Vagina (tissue), 2 donors: ENCODE measurements around the gene ABCA3. TPM values are rescaled to one million over a fixed set of nuclear protein-coding genes. Genes with fewer than 3 reads are reported as not detected.
A peak's percentile ranks its signal among the peaks of the same experiment; 100 is the strongest.

ENCODE experiments used
- DNase-seq, 2 donors: peaks; one replicate each; pipeline ENCODE4 v3.0.0-alpha.2; 2017; ENCODE audit errors: extremely low spot score in 2 of 2
- H3K27ac ChIP-seq: fragments of 200-600 bp; sonication (generic); one replicate; pipeline ENCODE4 v1.5.1; 2019
- H3K27me3 ChIP-seq: fragments of 200-600 bp; sonication (generic); one replicate; pipeline ENCODE4 v1.5.1; 2019
- H3K36me3 ChIP-seq, 2 donors: fragments of 200-600 bp; sonication (generic); one replicate each; pipeline ENCODE4 v1.5.1; 2017 to 2019
- H3K4me1 ChIP-seq: fragments of 200-600 bp; sonication (generic); one replicate; pipeline ENCODE4 v1.5.1; 2019
- H3K4me3 ChIP-seq, 2 donors: fragments of 200-600 bp; sonication (generic); 1 replicate in 1 of 2; 2 replicates in 1 of 2; pipeline ENCODE4 v1.5.1; 2016 to 2019
- H3K9me3 ChIP-seq: fragments of 200-600 bp; sonication (generic); one replicate; pipeline ENCODE4 v1.5.1; 2019
- CTCF ChIP-seq, 3 experiments: fragments of 450-650 bp in 2 of 3; fragments of 200-600 bp in 1 of 3; sonication (generic) in 1 of 3; IDR thresholded peaks; one replicate each; pipeline ENCODE4 v1.5.1; 2017 to 2019; ENCODE audit warnings: antibody characterized with exemption in 3 of 3, mild to moderate bottlenecking in 2 of 3, moderate library complexity in 2 of 3
- POLR2A ChIP-seq, 2 donors: fragments of 450-650 bp; IDR thresholded peaks; one replicate each; pipeline ENCODE4 v1.6.1; 2017; ENCODE audit warnings: antibody characterized with exemption in 2 of 2, mild to moderate bottlenecking in 2 of 2, moderate library complexity in 2 of 2
- POLR2AphosphoS5 ChIP-seq, 2 donors: sonication (generic); formaldehyde crosslinking; IDR thresholded peaks; one replicate each; pipeline ENCODE4 v1.9.0; 2017; ENCODE audit warnings: antibody characterized with exemption in 2 of 2, mild to moderate bottlenecking in 2 of 2, low read depth in 1 of 2; ENCODE audit not compliant: insufficient read depth in 1 of 2
- intact Hi-C: fragments of 100-400 bp; cut with DNase I; formaldehyde crosslinking; loops from one replicate; pipeline ENCODE4 v1.15.1; 2023
- total RNA-seq: library from RNA; depleted of rRNA; stranded (reverse); fragments of >200 nt; gene quantifications from one replicate; pipeline ENCODE4 v1.2.3, GENCODE V29; 2016

Gene ABCA3
- total RNA-seq, 1 donor from 2014 or later, result 5.4 TPM

DNA sequence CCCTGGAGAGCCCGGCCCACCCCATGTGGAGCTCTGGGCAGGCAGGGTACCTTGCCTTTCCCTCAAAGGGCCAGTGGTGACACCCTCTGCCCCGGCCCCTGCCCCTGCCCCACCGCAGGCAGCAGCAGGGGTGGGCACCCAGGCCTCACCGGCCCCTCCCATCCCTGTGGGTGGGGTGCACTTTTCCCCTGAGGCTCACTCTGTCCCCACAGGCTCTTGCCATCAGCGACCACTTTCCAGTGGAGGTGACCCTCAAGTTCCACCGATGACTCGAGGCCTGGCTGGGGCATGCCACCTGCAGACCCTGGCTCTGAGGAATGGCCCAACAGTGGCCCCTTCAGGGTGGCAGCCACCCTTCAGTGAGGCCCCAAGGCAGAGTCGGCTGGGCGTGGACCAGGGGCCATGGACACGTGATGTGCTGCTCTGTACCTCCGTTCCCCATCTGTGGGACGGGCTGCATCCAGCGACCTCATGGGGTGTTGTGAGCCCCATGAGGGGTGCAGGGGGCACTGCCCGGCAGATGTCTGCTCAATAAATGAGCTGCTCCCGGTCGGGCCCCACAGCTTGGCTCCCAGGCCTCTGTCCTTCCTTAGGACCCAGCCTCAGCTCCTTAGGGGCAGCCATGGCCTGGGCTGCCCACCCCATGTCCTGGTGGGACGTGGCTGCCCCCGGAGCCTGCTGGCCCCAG, 102.2 kb downstream of the ABCA3 start:
- Histone ChIP-seq H3K9me3 (no peaks in the 10 kb centered on the region), H3K4me3 (no peak overlapping the region), H3K27ac (no peak overlapping the region), H3K27me3 (peaks cover 9% of the 10 kb centered on the region), H3K36me3 (peaks cover 0 to 34% of the 10 kb centered on the region in 2 donors), H3K4me1 (peaks cover 22% of the 10 kb centered on the region)
- intact Hi-C loops, result no loop called here
- DNase-seq, result no peak
- TF ChIP-seq POLR2A (IDR thresholded peaks at IDR 0.05) (no peak), CTCF (IDR thresholded peaks at IDR 0.05) (no peak), POLR2AphosphoS5 (IDR thresholded peaks at IDR 0.05; ENCODE audit: insufficient read depth in 1 of 2, low read depth in 1 of 2) (no peak)

GRCh38 chr16:2237493-2238149, 102.9 kb downstream of the ABCA3 start:
- DNase-seq, result no peak
- Histone ChIP-seq H3K9me3 (no peaks in the 10 kb centered on the region), H3K27ac (no peak overlapping the region), H3K36me3 (peaks cover 0 to 34% of the 10 kb centered on the region in 2 donors), H3K27me3 (peaks cover 9% of the 10 kb centered on the region), H3K4me3 (no peak overlapping the region), H3K4me1 (peaks cover 22% of the 10 kb centered on the region)
- intact Hi-C loops, result no loop called here
- TF ChIP-seq POLR2A (IDR thresholded peaks at IDR 0.05), result no peak
- no peak for TF ChIP-seq POLR2AphosphoS5 (IDR thresholded peaks at IDR 0.05; ENCODE audit: insufficient read depth in 1 of 2, low read depth in 1 of 2)
- no peak for TF ChIP-seq CTCF (IDR thresholded peaks at IDR 0.05)

DNA sequence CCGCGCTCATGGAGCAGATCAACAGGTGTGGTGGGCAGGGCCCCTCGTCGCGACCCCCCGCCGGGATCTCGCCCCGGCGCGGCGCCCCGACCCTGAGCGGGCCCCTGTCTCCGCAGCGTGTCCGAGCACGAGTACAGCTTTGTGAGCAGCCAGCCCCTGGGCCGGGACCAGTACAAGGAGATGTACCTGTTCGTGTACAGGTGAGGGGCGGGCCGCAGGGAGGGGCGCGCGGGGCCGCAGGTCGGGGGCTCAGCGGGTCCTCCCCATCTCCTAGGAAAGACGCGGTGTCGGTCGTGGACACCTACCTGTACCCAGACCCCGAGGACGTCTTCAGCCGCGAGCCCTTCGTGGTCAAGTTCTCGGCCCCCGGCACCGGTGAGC, 103.4 kb downstream of the ABCA3 start:
- intact Hi-C loops, result no loop called here
- no peak for DNase-seq
- no peak overlapping the region for H3K4me3 ChIP-seq
- TF ChIP-seq CTCF (IDR thresholded peaks at IDR 0.05), result no peak
- TF ChIP-seq POLR2A (IDR thresholded peaks at IDR 0.05), result no peak
- no peak for TF ChIP-seq POLR2AphosphoS5 (IDR thresholded peaks at IDR 0.05; ENCODE audit: insufficient read depth in 1 of 2, low read depth in 1 of 2)
- H3K27ac ChIP-seq, result no peak overlapping the region
- peaks cover 0 to 36% of the 10 kb centered on the region in 2 donors for H3K36me3 ChIP-seq
- H3K9me3 ChIP-seq, result no peaks in the 10 kb centered on the region
- peaks cover 9% of the 10 kb centered on the region for H3K27me3 ChIP-seq
- peaks cover 22% of the 10 kb centered on the region for H3K4me1 ChIP-seq

DNA sequence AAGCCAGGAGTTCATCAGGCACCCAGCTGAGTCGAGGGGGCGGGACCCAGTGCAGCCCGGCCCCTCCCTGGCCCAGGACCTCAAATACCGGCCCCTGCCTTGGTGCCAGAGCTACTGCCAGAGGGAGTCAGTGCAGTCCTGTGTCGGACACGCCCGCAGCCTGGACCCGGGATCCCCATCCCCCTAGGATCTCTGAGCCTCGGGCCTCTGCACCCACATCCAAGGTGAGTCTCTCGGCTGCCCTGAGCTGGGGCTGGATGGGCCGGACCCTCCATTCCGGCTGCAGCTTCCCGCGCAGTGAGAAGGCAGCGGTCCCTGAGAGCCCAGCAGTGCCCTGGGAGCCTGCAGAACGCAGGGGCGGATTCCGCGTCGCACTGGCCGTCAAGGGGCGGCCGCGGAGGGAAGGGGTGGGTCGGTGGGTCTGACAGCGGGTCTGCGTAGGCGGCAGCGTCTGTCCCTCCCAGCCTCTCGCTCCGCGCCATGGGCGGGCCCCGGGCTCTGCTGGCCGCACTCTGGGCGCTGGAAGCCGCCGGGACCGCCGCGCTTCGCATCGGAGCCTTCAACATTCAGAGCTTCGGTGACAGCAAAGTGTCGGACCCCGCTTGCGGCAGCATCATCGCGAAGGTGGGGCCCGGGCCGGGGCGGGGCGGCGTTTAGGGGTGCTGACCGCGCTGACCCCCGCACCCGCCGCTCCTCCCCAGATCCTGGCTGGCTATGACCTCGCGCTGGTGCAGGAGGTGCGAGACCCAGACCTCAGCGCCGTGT, 104.0 kb downstream of the ABCA3 start, which contains the start of gene DNASE1L2:
DNASE1L2 (plus strand) TSS at position 108 of the 765 bp plus-strand sequence; CDS start at position 481, 373 bp downstream.
- peaks cover 26% of the 10 kb centered on the region for H3K4me1 ChIP-seq
- no peaks in the 10 kb centered on the region for H3K9me3 ChIP-seq
- H3K4me3 ChIP-seq, result peak within 1 kb of the TSS; percentile 3 to 22
- no peak within 1 kb of the TSS for H3K27ac ChIP-seq
- peaks cover 0 to 42% of the 10 kb centered on the region in 2 donors for H3K36me3 ChIP-seq
- DNase-seq, result no peak
- intact Hi-C loops, result no loop called here
- peaks cover 9% of the 10 kb centered on the region for H3K27me3 ChIP-seq
- TF ChIP-seq POLR2A (IDR thresholded peaks at IDR 0.05), result no peak
- TF ChIP-seq POLR2AphosphoS5 (IDR thresholded peaks at IDR 0.05; ENCODE audit: insufficient read depth in 1 of 2, low read depth in 1 of 2), result no peak
- no peak for TF ChIP-seq CTCF (IDR thresholded peaks at IDR 0.05)
